GF-D8 (cell line): Measurements from ENCODE around the gene GATC.

Experiments used
- DNase-seq: peaks from one replicate; lab custom pipeline; 2025; lab: John Stamatoyannopoulos, UW

The GATC gene, protein sequence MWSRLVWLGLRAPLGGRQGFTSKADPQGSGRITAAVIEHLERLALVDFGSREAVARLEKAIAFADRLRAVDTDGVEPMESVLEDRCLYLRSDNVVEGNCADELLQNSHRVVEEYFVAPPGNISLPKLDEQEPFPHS

DNA sequence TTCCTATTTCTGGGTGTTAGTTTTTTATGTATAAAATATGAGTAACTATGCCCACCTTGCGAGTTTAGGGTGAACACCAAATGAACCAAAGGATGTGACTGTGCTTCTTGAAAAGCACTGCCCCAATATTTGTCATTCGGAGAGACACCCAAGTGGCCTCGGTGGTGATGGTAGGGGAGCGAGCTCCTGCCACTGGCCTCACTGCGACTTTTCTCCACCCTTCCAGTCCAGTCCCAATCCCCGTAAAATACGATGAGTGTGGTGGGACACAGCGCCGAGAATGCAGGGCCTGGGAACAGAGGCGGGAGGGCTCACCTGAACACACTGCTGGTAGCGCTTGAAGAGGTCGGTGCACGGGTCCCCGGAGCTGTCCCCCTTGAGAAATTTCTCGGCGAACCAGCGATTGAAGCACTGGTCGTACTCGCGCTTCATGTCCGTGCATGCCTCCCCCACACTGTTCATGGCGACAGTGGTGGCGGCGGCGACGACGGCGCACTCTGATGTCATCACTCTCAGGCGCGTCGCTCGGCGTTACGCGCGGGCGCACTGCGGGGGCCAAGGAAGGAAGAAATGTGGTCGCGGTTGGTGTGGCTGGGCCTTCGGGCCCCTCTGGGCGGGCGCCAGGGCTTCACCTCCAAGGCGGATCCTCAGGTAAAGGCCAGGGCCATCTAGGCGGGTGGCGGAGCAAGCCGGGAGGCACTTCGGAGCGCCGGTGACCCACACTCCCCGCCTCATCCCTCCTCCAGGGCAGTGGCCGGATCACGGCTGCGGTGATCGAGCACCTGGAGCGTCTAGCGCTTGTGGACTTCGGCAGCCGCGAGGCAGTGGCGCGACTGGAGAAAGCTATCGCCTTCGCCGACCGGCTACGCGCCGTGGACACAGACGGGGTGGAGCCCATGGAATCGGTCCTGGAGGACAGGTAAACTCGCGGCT, at the start of gene GATC, which contains the start of gene TRIAP1:
Gene GATC (plus strand): TSS at position 534 of the 933 bp plus-strand sequence. CDS start 37 bp downstream, at position 571.
Gene TRIAP1 (minus strand): TSS at position 474 of the 933 bp plus-strand sequence. CDS start 12 bp downstream, at position 462.
- DNase-seq = peak; percentile 62

DNA sequence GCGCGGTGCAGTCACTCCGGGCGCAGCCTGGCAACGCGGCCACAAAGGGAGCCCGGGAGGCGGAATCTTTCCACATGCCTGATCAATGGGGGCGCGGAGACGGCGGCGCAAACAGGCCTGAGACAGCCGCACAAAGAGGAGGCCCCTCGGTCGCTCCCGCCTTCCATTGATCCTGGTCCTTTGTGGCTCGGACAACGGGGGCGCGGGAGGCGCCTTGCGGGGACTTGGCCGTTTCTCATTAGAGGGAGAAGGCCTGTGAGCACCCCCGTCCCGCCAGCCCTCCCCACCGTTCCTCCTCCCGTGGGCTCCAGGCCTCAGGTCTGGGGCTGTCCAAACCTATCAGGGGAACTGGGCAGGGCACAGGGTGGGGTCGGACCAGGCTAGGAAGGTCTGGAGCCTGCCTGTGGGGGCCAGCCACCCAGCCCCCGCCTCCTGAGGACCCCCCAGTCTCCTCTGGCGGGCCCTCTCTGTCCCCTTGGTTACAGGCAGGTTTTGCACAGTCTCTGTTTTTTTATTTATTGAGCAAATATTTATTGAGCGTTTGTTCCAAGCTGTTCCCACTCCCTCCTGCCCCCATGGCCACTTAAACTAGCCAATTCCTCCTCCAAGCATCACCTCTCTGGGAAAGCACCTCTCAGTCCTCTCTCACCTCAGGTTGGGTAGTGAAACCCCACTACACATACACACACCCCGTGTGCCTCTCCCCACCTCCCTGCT, 48.3 kb upstream of the GATC start:
- no peak for DNase-seq

DNA sequence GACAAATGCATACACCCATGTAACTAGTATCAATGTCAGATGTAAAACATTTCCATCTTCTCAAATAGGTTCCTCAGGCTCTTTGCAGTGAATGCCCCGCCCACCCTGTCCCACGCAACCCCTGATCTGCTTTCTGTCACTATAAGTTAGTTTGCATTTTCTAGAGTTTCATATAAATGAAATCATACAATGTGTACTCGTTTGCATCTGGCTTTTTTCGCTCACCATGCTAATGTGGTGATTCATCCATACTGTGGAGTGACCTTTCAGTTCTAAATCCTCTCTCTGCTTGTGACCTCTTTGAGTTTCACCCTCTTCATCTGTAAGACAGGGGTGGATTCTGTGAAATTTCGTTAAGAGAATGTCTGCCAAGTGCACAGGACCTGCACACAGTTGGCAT, 46.7 kb upstream of the GATC start:
- no peak for DNase-seq

DNA sequence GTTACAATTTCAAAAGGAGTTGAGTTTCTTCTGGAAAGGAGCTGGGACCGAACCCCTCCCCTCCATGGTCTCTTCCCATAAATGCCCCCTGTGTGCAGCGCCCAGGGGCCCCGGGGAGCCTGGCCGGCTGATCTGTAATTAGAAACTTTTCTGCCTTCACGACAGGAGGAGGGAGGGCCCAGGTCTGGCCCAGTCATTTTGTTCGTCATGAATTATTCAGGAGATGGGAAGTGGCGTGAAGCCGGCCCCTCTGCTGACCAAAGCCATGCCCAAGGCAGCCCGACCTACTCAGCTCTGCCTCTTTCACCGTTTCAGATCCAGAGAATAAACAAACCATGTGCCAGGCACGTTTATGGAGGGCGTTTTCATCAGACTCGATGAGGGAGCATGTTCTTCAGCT, 44.0 kb upstream of the GATC start:
- DNase-seq = no peak

DNA sequence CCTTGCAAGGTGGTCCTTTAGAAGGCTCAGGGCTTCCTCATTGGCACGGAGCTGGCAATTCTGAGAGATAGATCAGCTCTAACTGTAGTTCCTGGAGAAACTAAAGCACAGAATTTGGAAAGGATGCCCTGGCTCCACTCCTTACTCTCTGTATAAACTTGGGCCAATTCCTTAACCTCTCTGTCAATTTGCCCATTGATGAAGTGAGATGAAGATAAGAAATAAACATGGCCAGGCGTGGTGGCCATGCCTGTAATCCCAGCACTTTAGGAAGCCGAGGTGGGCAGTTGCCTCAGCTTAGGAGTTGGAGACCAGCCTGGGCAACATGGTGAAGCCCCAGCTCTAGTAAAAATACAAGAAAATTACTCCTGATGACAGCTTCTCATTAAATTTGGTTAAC, 42.4 kb upstream of the GATC start:
- no peak for DNase-seq

DNA sequence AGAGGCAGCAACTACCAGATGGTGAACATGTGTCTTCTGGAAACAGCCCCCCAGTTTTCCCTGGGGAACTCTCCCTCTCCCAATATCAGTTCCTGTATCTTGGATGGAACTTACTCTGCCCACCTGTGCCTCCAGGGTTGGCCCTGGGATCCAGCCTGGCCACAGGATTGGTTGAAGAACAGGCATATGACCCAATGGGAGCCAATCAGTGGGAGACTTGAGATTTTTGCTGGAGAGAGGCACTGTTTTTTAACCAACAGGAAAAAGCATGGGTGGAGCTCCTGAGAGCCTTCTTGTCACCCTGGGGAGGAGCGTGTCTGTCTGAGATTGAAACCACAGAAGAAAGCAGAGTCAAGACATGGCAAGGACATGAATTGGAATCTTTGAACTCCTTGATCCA, 42.0 kb upstream of the GATC start:
- DNase-seq = no peak

DNA sequence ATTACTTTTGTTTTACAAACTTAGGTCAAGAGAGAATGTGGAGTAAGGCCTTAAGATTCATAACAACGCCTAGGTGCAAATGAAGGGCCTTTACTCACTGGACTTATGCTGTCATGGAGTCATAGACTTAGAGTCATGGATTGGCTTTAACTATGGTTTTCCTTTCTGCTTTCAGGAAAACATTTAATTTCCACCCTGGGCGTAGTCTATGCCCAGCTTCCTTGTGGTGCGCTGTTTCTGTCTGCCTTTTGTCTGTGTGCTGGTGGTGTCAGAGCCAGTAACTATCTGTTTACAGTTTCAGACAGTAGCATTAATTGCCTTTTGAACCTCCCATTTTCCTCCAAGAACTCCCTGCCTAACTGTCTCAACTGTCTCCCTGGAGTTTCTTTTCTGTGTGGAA, 40.2 kb upstream of the GATC start:
- DNase-seq = no peak

DNA sequence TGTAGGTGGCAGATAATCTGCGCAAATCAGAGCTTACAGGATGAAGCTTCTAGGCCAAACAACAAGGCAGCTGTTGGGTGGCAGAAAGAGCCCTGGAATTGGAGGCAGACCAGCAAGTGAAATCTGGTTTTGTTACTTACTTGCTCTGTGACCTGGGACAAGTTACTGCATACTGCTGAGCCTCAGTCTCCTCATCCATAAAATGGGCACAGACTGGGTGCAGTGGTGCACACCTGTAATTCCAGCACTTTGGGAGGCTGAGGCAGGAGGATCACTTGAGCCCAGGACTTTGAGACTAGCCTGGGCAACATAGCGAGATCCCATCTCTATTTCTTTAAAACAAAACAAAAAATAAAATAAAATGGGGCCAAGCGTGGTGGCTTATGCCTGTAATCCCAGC, 39.7 kb upstream of the GATC start:
- DNase-seq = no peak

DNA sequence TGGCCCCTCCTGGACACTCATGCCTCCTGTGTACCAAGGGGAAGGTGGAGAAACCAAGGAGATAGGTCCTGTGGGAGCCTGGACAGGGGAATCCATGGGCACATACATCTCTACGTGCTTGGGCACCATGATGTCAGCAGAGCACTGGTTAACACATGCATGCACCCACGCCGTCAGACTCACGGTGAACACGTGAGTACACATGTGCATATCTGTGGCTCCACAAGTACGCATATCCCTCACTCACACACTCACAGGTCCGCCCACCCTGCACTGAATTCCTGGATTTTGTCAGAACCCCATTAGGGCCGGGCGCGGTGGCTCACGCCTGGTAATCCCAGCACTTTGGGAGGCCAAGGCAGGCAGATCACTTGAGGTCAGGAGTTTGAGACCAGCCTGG, 37.5 kb upstream of the GATC start:
- DNase-seq = no peak

DNA sequence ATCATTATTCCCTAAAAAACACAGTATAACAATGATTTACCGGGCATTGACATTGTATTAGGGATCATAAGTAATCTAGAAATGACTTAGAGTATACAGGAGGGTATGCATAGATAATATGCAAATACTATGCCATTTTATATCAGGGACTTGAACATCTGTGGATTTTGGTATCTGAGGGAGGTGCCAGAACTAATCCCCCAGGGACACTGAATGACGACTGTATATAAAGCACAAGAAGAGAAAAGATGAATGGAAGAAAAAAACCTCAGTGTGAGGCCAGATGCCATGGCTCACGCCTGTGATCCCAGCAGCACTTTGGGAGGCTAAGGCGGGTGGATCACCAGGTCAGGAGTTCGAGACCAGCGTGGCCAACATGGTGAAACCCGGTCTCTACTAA, 33.8 kb upstream of the GATC start:
- no peak for DNase-seq

DNA sequence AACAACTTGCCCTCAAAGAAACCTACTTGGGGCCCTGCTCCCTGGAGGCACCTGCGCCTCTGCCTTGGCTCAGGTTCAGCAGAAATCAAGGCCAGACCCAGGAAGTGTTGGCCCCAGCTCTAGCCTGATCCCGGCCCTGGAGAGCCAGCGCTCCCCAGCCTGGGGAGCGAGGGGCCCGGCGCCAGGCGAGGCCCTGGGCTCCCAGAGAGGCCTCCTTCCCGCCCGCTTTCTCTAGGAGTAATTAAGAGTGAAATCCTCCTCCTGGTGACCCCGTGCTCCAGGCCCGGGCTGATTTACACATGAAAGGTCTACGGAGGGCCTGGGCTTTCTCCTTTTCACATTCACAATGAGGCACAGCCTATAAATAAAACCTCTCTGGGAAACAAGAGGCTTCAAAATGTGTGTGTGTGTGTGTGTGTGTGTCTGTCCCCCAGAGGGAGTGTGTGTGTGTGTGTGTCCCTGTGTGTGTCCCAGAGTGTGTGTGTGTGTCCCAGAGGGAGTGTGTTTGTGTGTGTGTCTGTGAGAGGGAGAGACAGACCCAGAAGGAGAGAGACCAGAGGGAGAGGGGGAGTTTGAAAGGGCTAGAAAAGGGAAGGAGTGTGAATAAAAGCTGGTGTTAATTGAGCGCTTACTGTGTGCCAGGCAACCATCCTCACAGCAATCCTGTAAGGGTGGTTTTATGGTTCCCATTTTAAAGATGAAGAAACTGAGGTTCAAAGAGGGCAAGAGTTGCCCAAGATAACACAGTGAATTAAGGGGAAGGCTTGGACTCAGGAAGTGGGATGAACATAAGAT, 32.1 kb upstream of the GATC start:
- DNase-seq = no peak

DNA sequence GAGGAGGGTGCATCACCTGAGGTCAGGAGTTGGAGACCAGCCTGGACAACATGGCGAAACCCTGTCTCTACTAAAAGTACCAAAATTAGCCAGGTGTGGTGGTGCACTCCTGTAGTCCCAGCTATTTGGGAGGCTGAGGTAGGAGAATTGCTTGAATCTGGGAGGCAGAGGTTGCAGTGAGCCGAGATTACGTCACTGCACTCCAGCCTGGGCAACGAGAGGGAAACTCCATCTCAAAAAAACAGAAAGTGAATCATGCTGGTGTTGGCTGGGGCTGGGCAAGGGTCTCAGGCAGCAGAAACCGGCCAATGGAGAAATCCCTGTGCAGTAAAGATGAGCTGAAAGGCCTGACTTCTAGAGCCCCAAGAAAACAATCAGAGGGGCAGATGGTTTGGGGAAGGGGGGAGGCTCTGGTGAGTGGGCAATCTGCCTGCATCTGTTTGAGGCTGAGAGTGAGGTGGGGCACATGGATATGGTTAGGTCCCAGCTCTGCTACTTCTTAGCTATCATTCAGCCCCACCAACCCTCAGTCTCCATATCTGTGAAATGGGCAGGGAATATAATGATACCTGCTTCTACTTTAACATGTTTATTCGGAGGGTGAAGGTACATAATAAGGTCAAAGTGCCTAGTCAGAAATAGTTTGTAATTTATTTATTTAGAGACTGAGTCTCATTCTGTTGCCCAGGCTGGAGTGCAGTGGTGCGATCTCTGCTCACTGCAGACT, 29.6 kb upstream of the GATC start:
- DNase-seq = no peak

DNA sequence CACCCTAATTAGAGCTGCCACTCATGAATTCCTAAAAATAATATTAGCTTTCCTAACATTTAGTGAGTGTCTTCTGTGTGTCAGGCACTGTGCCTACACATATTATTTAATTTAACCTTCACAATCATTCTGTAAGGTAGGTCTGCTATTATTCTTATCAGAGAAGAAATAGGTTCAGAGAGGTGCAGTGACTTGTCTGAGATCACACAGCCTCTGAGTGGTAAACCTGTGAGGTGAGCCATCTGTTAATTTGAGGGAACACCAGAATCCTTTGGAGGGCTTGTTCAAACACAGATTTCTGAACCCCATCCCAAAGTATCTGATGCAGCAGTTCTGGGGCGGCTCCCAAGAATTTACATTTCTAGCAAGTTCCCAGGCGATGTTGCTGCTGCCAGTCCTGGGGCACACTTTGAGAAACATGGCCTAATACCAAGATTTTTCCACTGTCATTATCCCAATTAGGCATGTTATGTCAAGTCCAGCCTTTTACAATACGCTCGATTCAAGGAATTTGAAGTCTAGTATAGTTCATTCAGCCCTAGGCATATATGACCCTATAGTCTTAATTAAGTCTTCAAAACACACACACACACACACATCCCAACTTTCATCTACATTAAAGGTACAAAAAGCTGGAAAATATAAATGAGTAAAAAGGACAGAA, 28.2 kb upstream of the GATC start:
- no peak for DNase-seq

DNA sequence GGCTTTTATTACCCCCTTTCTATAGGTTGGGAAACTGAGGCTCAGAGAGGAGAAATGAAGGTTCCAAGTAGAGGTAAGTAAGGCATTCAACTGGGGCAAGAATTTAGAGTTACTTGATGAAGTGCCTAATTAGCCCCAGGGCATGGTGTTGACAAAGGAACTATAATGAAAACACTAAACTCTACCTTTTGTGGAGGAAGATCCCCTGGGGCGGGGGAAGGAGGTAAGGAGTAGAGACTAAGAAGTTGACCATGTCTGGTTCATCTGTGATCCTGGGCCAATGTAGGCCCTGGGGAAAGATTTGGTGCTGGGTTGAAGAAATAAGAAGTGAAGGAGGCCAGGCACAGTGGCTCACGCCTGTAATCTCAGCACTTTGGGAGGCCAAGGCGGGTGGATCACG, 24.5 kb upstream of the GATC start:
- no peak for DNase-seq

DNA sequence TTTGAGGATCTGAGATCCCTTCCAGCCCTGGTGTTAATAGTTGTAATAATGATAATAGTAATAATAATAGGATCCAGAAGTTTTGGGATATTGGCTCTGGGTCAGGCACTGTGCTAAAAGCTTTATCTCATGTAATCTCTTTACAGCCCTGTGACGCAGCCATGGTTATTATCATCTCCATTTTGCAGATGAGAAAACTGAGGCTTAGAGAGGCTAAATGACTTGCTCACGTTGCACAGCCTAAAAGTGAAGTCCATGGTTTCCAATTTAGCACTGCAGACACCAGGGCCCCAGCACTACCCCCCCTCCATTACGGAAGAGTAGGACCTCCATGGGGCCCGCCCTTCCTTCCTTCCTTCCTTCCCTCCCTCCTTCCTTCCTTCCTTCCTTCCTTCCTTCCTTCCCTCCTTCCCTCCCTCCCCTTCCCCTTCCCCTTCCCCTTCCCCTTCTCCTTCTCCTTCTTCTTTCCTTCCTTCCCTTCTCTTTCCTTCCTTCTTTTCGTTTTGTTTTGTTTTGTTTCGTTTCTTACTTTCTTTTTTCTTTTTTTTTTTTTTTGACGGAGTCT, 23.3 kb upstream of the GATC start:
- DNase-seq = no peak

DNA sequence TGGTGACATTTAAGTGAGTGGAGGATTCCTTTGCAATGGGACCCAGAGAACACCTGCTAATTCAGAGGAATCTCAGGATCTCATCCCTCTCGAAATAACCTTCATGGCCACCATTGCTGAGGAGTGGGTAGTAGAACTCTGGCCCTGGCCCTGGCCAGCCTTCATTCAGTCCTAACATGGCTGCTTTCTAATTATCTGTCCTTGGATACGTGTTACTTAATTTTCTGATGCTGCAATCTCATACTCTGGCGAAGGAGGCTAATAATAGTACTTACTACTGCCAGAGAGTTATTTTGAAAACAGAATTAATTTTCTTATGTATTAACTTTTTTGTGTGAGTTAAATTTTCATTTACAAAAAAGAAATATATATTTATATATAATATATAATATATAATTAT, 20.4 kb upstream of the GATC start:
- DNase-seq = no peak

DNA sequence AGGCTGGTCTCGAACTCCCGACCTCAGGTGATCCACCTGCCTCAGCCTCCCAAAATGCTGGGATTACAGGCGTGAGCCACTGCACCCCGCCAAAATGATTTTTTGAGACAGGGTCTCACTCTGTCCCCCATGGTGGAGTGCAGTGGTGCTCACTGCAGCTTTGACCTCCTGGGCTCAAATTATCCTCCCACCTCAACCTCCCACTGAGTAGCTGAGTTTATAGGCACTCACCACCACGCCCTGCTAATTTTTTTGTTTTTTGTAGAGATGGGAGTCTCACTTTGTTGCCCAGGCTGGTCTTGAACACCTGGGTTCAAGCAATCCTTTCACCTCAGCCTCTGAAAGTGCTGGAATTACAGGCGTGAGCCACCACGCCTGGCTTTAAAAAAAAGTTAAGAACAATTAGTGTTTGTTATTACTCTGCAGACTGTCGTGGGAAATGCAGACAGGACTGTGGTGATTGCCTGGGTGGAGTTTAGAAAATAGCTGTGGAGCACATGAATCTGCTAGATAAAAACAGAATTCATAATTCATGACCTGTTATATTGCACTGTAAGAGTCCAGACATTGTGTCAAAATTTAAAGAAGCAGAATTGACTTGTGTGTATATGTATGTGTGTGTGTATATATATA, 17.5 kb upstream of the GATC start:
- DNase-seq = no peak

DNA sequence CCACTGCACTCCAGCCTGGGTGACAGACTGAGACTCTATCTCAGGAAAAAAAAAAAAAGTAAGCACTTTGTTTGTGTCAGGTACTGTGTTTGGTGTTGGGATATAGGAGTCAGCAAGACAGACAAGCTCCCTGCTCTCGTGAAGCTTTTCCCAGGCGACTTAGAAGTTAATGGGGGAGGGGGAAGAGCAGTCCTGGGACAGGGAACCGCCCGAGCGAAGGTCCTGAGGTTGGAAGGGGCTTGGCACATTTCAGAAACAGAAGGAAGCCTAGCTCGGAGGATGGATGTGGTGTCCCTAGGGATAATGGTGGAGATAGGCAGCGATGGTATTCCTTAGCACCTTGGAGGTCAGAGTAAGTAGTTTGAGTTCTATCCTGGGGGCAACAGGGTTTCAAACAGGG, 16.9 kb upstream of the GATC start:
- DNase-seq = no peak

DNA sequence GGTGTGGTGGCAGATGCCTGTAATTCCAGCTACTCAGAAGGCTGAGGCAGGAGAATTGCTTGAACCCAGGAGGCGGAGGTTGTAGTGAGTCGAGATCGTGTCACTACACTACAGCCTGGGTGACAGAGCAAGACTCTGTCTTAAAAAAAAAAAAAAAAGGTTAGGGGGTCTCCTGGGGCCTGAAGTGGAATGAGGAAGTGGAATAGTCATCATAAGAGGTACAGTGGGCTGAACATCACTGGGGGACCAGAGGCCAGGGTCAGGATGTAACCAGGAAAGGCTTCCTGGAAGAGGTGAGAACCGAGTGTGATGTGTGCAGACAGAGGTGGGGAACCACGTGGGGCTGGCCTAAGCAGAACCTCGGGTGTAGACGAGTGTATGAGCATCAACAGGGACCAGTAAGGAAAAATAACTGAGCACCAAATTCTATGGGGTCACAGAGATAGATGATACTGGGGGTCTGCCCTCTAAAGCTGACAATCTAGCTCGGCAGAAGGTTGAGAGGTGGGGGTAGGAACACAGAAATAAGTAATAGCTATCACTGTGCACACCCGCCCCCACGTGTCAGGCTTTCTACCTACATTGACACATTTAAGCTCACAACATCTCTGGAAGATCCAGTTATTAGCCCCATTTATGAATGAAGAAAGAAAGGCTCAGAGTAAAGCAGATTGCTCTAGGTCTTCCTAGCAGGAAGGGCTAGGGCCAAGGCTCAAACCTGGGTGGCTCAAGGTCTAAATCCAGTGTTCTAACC, 13.3 kb upstream of the GATC start:
- DNase-seq = no peak
